ENCODE data around the gene FOXC2.

DNA sequence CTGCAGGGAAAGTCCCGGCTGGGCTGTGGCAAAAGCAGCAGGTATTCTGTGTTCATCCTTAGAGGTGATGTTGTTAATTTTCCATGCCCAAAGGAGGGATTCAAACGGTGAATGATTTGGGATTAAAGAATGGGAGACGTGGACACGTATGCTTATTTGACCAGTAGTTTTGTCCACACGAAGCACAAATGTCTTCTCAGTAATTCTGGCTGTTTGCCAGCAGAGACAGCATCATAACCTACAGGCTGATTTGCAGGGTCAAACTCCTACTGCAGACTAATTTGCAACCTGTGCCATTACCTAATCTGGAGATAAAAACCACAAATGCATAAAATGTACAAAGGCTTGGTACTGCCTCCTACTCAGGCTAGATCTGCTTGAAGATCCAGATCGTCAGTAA lies 25.7 kb upstream of the FOXC2 start:
- TF ChIP-seq POLR2A (IDR thresholded peaks at IDR 0.05; ENCODE audit: insufficient read depth in 1 of 2, low read depth in 2 of 2, low read length in 2 of 2) = no peak
- TF ChIP-seq, protein P1, sequence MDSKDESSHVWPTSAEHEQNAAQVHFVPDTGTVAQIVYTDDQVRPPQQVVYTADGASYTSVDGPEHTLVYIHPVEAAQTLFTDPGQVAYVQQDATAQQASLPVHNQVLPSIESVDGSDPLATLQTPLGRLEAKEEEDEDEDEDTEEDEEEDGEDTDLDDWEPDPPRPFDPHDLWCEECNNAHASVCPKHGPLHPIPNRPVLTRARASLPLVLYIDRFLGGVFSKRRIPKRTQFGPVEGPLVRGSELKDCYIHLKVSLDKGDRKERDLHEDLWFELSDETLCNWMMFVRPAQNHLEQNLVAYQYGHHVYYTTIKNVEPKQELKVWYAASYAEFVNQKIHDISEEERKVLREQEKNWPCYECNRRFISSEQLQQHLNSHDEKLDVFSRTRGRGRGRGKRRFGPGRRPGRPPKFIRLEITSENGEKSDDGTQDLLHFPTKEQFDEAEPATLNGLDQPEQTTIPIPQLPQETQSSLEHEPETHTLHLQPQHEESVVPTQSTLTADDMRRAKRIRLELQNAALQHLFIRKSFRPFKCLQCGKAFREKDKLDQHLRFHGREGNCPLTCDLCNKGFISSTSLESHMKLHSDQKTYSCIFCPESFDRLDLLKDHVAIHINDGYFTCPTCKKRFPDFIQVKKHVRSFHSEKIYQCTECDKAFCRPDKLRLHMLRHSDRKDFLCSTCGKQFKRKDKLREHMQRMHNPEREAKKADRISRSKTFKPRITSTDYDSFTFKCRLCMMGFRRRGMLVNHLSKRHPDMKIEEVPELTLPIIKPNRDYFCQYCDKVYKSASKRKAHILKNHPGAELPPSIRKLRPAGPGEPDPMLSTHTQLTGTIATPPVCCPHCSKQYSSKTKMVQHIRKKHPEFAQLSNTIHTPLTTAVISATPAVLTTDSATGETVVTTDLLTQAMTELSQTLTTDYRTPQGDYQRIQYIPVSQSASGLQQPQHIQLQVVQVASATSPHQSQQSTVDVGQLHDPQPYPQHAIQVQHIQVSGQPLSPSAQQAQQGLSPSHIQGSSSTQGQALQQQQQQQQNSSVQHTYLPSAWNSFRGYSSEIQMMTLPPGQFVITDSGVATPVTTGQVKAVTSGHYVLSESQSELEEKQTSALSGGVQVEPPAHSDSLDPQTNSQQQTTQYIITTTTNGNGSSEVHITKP (CRISPR knock-in tag; IDR thresholded peaks at IDR 0.05; ENCODE audit: low read depth) = no peak
